DOHH2 (cell line): ENCODE measurements around the gene BTBD6.

Experiments used
- H3F3A ChIP-seq: fragments of 200-600 bp; sonication (generic), shearing (Covaris generic); 2 replicates; pipeline ENCODE4 v1.6.0; 2016; ENCODE audit warnings: antibody characterized with exemption, mild to moderate bottlenecking; ENCODE audit not compliant: control insufficient read depth, insufficient read depth
- H3K27ac ChIP-seq: fragments of 200-600 bp; sonication (generic); 2 replicates; pipeline ENCODE4 v1.5.1; 2014; ENCODE audit warnings: low read depth, mild to moderate bottlenecking, low read length, moderate library complexity
- H3K27me3 ChIP-seq: fragments of 200-600 bp; sonication (generic); 2 replicates; pipeline ENCODE4 v1.6.1; 2014; ENCODE audit warnings: mild to moderate bottlenecking, low read length, mixed read lengths; ENCODE audit not compliant: control insufficient read depth
- H3K36me3 ChIP-seq: fragments of 200-600 bp; sonication (generic); 2 replicates; pipeline ENCODE4 v1.6.1; 2014; ENCODE audit warnings: mild to moderate bottlenecking, low read length, moderate library complexity, mixed read lengths; ENCODE audit not compliant: control insufficient read depth
- H3K4me1 ChIP-seq: fragments of 200-600 bp; sonication (generic); 2 replicates; pipeline ENCODE4 v1.6.1; 2014; ENCODE audit warnings: mild to moderate bottlenecking, low read length, mixed read lengths; ENCODE audit not compliant: control insufficient read depth
- H3K4me2 ChIP-seq: fragments of 200-600 bp; sonication (generic); 2 replicates; pipeline ENCODE4 v1.6.0; 2014; ENCODE audit warnings: mild to moderate bottlenecking, low read length, moderate library complexity
- H3K4me3 ChIP-seq: fragments of 200-600 bp; sonication (generic); 2 replicates; pipeline ENCODE4 v1.5.1; 2014; ENCODE audit warnings: mild to moderate bottlenecking, low read length, mixed read lengths
- H3K79me2 ChIP-seq: fragments of 200-600 bp; sonication (generic); 2 replicates; pipeline ENCODE4 v1.6.1; 2014; ENCODE audit warnings: mild to moderate bottlenecking, low read length, mixed read lengths; ENCODE audit not compliant: control insufficient read depth
- H3K9me2 ChIP-seq: fragments of 200-600 bp; sonication (generic); replicated peaks from 2 replicates; pipeline ENCODE4 v1.6.1; 2014; ENCODE audit warnings: mild to moderate bottlenecking, low read length, mixed read lengths; ENCODE audit not compliant: control insufficient read depth
- H3K9me3 ChIP-seq: fragments of 200-600 bp; sonication (generic); 2 replicates; pipeline ENCODE4 v1.6.1; 2014; ENCODE audit warnings: antibody characterized with exemption, low read length, mixed read lengths; ENCODE audit not compliant: control insufficient read depth, insufficient read depth
- H4K20me1 ChIP-seq: fragments of 200-600 bp; sonication (generic); 2 replicates; pipeline ENCODE4 v1.6.0; 2014; ENCODE audit warnings: low read depth, mild to moderate bottlenecking, antibody characterized with exemption, low read length, moderate library complexity; ENCODE audit not compliant: control insufficient read depth, insufficient read depth
- CTCF ChIP-seq: fragments of 200-600 bp; sonication (generic); IDR thresholded peaks from one replicate; pipeline ENCODE4 v1.5.1; 2014; ENCODE audit warnings: antibody characterized with exemption, mild to moderate bottlenecking, low read depth, low read length; ENCODE audit not compliant: poor library complexity, severe bottlenecking
- EZH2phosphoT487 ChIP-seq: fragments of 200-600 bp; sonication (generic); IDR thresholded peaks from 2 replicates; pipeline ENCODE4 v1.6.1; 2017; ENCODE audit warnings: borderline replicate concordance, mild to moderate bottlenecking, antibody characterized with exemption, low read length, moderate library complexity, mixed read lengths

The BTBD6 gene

DNA sequence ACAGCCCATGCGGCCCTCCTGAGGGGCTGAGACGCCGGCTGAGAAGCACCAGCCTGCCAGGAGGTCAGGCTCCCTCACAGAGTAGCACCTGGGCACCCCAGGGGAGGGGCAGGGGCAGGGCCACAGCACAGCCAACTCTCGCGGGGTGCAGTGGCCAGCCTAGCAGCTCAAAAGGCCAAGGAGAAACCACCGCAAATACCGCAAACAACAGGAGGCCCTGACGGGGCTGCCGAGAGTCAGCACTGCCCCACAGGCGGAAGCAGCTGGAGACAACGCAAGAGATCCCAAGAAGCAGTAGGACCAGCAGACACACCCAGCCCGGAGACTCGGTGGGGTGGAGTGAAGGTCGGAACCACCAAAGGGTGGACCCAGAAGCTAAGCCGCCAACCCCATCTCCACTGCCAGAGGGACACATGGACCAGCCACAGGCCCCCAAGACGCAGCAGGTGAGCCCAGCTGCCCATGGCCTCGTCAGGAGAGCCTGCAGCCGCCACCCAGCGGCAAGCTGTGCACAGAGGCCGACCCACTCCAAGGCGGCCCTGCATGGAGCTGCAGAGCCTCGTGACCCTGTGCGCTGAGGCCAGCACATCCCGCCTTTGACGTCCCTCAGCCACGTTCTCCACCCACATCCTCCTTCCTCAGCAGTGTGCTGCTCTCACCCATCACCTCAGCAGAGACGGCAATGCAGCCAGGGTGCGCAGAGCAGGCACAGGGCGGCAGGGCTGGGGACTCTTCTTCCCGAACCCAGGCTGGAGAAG, 31.7 kb upstream of the BTBD6 start:
- no peak for TF ChIP-seq EZH2phosphoT487
- no peak for TF ChIP-seq CTCF
- Histone ChIP-seq H4K20me1 (no peaks in the 10 kb centered on the region), H3K79me2 (no peaks in the 10 kb centered on the region), H3F3A (no peaks in the 10 kb centered on the region; the same call in 1 of the 2 replicates), H3K9me2 (no peaks in the 10 kb centered on the region), H3K36me3 (peaks cover 2% of the 10 kb centered on the region; the same call in 1 of the 2 replicates), H3K4me2 (no peak overlapping the region), H3K27ac (no peak overlapping the region), H3K4me3 (no peak overlapping the region), H3K27me3 (no peaks in the 10 kb centered on the region), H3K9me3 (no peaks in the 10 kb centered on the region; the same call in 1 of the 2 replicates), H3K4me1 (no peaks in the 10 kb centered on the region)

DNA sequence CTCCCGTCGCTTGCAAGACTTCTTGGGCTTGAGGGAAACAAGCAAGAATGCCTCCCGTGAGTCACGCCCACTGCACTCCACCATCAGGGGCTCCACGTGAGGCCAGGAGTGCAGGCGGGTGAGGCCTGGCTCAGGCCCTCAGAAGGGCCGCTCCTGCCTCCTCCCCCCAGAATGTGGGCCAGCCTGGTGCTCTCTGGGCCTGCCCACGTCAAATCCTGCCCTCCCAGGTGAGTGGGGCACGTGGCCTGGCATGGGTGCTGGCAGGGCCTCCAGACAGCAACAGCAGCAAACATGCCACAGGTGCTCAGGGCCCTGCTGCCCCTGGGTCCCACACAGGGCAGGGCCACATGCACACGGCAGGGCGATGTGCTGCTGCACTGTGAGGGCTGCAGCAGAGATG, 30.6 kb upstream of the BTBD6 start:
- Histone ChIP-seq H3K27me3 (no peaks in the 10 kb centered on the region), H3K9me2 (no peaks in the 10 kb centered on the region), H3K36me3 (peaks cover 2% of the 10 kb centered on the region; the same call in 1 of the 2 replicates), H3K4me2 (no peak overlapping the region), H3F3A (no peaks in the 10 kb centered on the region; the same call in 1 of the 2 replicates), H3K4me3 (no peak overlapping the region), H3K27ac (no peak overlapping the region), H3K79me2 (no peaks in the 10 kb centered on the region), H3K4me1 (no peaks in the 10 kb centered on the region), H3K9me3 (no peaks in the 10 kb centered on the region; the same call in 1 of the 2 replicates), H4K20me1 (no peaks in the 10 kb centered on the region)
- TF ChIP-seq EZH2phosphoT487 = no peak
- no peak for TF ChIP-seq CTCF

DNA sequence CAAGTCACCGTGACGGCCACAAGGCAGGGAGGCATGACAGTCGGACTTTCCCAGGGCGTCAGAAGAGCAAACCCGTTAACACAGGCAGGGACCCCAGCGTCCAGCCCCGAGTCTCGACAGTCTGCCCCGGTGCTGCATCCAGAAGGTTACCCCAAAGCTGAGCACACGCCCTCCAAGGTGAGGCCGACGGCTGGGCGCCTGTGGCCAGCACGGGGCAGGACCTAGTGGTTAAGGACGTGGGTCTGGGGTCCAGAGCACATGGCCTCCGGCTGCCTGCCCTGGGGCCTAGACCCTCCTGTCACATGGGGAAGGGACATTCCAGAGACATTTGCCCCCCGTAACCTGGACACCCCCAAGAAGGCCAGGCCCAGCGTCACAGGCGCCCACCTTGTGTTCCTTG, 29.7 kb upstream of the BTBD6 start:
- Histone ChIP-seq H3K79me2 (no peaks in the 10 kb centered on the region), H3K4me2 (no peak overlapping the region), H3K4me1 (no peaks in the 10 kb centered on the region), H3K27me3 (no peaks in the 10 kb centered on the region), H3K9me3 (no peaks in the 10 kb centered on the region; the same call in 1 of the 2 replicates), H4K20me1 (no peaks in the 10 kb centered on the region), H3K9me2 (no peaks in the 10 kb centered on the region), H3K4me3 (no peak overlapping the region), H3K36me3 (peaks cover 6% of the 10 kb centered on the region; the same call in 1 of the 2 replicates), H3F3A (no peaks in the 10 kb centered on the region; the same call in 1 of the 2 replicates), H3K27ac (no peak overlapping the region)
- TF ChIP-seq CTCF (no peak), EZH2phosphoT487 (no peak)
